ENCODE measurements around the gene NLRP3. TPM values are rescaled to one million over a fixed set of nuclear protein-coding genes. Genes with fewer than 3 reads are reported as not detected.

NLRP3 gene
- total and polyA plus RNA-seq, 8 donors: 0.81 to 6.6 (median 1.5) TPM

DNA sequence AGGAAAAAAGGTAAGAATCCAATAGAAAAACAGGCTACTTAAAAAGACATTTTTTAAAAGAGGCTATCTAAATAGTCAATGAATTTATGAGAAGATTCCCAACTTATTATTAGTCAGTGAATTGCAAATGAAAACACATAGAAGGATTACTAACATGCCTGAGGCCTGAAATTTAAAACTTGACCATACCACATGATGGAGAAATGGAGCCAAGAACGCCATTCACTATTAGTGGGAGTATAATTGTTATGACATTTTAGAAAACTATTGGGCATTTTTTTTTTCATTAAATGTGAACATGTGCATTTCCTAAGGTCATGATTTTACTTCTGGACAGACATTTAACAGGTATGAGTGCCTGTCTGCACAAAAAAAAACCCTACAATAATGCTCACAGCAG, 66.8 kb downstream of the NLRP3 start:
- H3K4me3 ChIP-seq: no peak overlapping the region
- DNase-seq: no peak
- H3K27ac ChIP-seq: no peak overlapping the region
- ATAC-seq: no peak
- intact Hi-C loops (cut with DNase I): loop anchor here in 1 of 2 donors (10.0 kb wide), 1 partner anchor 98 kb away; no protein-coding TSS in a partner anchor
- no peaks in the 10 kb centered on the region for H3K36me3 ChIP-seq
- H3K4me1 ChIP-seq: no peaks in the 10 kb centered on the region
- H3K9me3 ChIP-seq: no peaks in the 10 kb centered on the region
- TF ChIP-seq, protein P1, sequence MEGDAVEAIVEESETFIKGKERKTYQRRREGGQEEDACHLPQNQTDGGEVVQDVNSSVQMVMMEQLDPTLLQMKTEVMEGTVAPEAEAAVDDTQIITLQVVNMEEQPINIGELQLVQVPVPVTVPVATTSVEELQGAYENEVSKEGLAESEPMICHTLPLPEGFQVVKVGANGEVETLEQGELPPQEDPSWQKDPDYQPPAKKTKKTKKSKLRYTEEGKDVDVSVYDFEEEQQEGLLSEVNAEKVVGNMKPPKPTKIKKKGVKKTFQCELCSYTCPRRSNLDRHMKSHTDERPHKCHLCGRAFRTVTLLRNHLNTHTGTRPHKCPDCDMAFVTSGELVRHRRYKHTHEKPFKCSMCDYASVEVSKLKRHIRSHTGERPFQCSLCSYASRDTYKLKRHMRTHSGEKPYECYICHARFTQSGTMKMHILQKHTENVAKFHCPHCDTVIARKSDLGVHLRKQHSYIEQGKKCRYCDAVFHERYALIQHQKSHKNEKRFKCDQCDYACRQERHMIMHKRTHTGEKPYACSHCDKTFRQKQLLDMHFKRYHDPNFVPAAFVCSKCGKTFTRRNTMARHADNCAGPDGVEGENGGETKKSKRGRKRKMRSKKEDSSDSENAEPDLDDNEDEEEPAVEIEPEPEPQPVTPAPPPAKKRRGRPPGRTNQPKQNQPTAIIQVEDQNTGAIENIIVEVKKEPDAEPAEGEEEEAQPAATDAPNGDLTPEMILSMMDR (IDR thresholded peaks at IDR 0.05): no peak
- H3K27me3 ChIP-seq: no peaks in the 10 kb centered on the region

GRCh38 chr1:247487057-247487456, 71.1 kb downstream of the NLRP3 start:
- intact Hi-C loops (cut with DNase I): loop anchor here in 1 of 2 donors (10.0 kb wide), 1 partner anchor 102 kb away; no protein-coding TSS in a partner anchor
- Histone ChIP-seq H3K27ac (no peak overlapping the region), H3K4me1 (no peaks in the 10 kb centered on the region), H3K27me3 (no peaks in the 10 kb centered on the region), H3K4me3 (no peak overlapping the region), H3K9me3 (no peaks in the 10 kb centered on the region), H3K36me3 (no peaks in the 10 kb centered on the region)
- ATAC-seq: peak; percentile 61
- peak in 2 of 4 donors; percentile 10 to 35 for DNase-seq
- TF ChIP-seq, protein P1 (IDR thresholded peaks at IDR 0.05): peak; percentile 13 to 39

GRCh38 chr1:247491328-247491727, 75.4 kb downstream of the NLRP3 start:
- ATAC-seq (no peak), DNase-seq (peak in 1 of 4 donors; percentile 56)
- intact Hi-C loops (cut with DNase I): no loop called here
- TF ChIP-seq, protein P1 (IDR thresholded peaks at IDR 0.05): no peak
- Histone ChIP-seq H3K27me3 (no peaks in the 10 kb centered on the region), H3K36me3 (no peaks in the 10 kb centered on the region), H3K4me1 (no peaks in the 10 kb centered on the region), H3K4me3 (no peak overlapping the region), H3K27ac (no peak overlapping the region), H3K9me3 (no peaks in the 10 kb centered on the region)

DNA sequence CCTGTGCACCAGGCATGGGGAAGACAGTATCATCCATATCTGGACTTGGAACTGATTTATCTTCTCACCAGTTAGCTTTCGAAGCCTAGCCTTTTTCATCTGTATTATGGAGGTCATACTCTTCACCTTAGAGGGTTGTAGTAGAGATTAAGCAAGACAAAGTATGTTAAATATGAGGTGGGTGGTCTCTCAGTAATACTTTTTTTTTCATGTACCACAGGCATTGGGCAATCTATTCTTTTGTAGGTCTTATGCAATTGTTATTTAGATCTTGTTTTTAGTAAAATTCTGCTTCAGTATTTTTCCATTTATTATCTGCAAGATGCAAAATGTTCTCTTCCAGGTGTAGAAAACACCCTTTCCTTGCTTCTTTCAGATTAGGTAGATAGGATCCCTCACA, 77.1 kb downstream of the NLRP3 start:
- H3K36me3 ChIP-seq: no peaks in the 10 kb centered on the region
- intact Hi-C loops (cut with DNase I): no loop called here
- no peaks in the 10 kb centered on the region for H3K27me3 ChIP-seq
- no peak for ATAC-seq
- no peaks in the 10 kb centered on the region for H3K4me1 ChIP-seq
- no peaks in the 10 kb centered on the region for H3K9me3 ChIP-seq
- TF ChIP-seq, protein P1 (IDR thresholded peaks at IDR 0.05): no peak
- DNase-seq: no peak
- H3K4me3 ChIP-seq: no peak overlapping the region
- H3K27ac ChIP-seq: no peak overlapping the region

GRCh38 chr1:247494767-247495166, 78.8 kb downstream of the NLRP3 start:
- TF ChIP-seq, protein P1 (IDR thresholded peaks at IDR 0.05): no peak
- ATAC-seq (peak; percentile 42), DNase-seq (peak in 1 of 4 donors; percentile 4)
- intact Hi-C loops (cut with DNase I): no loop called here
- Histone ChIP-seq H3K27ac (no peak overlapping the region), H3K4me3 (no peak overlapping the region), H3K9me3 (no peaks in the 10 kb centered on the region), H3K36me3 (no peaks in the 10 kb centered on the region), H3K27me3 (no peaks in the 10 kb centered on the region), H3K4me1 (peaks cover 0 to 2% of the 10 kb centered on the region in 2 donors)
